GM18909 (cell line): Measurements from ENCODE around the gene WNT1.

ENCODE experiments used
- ATAC-seq: cut with Tn5 transposase; IDR thresholded peaks from one replicate; pipeline ENCODE4 v1.9.1; 2021; ENCODE audit warnings: mild to moderate bottlenecking; ENCODE audit not compliant: unreplicated experiment, poor library complexity

The WNT1 gene

DNA sequence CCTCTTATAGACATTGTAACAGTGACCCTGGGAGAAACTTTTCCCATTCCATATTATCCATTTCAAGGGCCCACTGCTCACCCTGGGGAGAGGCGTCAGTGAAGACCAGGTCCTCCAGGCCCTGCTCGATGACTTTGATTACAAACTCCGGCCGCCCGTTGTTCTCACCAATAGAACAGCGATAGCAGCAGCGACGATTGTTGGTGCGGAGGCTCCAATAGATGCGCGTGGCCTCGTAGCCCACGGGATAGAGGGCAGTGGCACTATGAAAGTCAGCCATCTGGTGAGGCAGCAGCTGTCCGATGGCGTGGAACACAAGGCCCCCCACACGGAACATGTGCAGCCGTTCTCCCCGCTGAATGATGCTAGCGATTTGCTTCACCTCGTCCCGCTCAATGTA lies 48.0 kb downstream of the WNT1 start:
- no peak for ATAC-seq

- ATAC-seq = no peak
Observed at GRCh38 chr12:49026678-49027480, 48.8 kb downstream of the WNT1 start.

- no peak for ATAC-seq
Observed at GRCh38 chr12:49027846-49028555, 49.9 kb downstream of the WNT1 start.

- no peak for ATAC-seq
Observed at GRCh38 chr12:49028666-49029275, 50.6 kb downstream of the WNT1 start.

DNA sequence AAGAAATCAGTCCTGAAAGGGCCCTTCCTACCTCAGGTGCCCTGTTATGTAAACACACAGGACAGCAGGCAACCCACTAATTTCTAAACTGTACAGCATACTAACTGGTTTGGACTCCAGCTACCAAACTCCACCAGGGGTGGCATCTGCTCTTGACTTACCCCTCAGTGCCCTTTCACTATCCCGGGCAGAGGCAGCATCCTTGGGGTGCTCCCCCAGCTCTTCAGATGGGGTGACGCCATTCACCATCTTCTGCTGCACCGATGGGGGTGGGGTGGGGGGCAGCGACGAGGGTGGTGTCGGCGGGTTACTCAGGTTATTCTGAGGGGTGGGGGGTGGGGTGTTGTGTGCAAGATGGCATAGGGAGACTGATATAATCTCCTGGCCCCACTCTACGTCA lies 52.0 kb downstream of the WNT1 start:
- ATAC-seq = no peak

GRCh38 chr12:49030714-49031572 lies 52.8 kb downstream of the WNT1 start:
- no peak for ATAC-seq

GRCh38 chr12:49031573-49032161 lies 53.5 kb downstream of the WNT1 start:
- no peak for ATAC-seq
